Ovary (tissue), 3 donors: ENCODE data around the gene MECR.

Experiments used
- EP300 ChIP-seq: sonication (generic); formaldehyde crosslinking; IDR thresholded peaks from one replicate; pipeline ENCODE4 v1.6.1; 2017; ENCODE audit warnings: antibody characterized with exemption
- TF ChIP-seq, protein P1 (sequence below), 3 donors: fragments of 450-650 bp in 2 of 3; fragments of 200-600 bp in 1 of 3; IDR thresholded peaks; one replicate each; pipeline versions ENCODE4 v1.5.1 to v1.8.0; 2016 to 2022; ENCODE audit warnings: antibody characterized with exemption in 3 of 3, mild to moderate bottlenecking in 1 of 3
- donor health status: DM: no; HTN: no; CAD: no.

DNA sequence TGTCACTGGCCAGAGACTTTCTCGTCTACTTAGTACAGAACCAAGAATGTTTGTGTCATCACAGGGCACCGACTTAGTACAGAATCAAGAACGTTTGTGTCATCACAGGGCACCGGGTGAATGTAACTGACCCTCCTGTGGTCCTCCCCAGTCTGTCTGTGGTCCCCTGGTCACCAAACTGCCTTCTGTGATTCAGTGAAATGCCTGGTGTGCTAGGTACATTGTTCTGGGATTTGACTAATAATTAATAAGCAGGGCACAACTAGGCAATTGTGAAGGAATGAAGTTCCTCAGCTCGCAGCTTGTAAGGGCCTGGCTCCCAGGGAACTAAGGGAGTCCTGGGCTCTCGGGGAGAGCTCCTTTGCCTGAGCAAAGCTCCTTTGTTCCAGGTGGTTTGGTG lies 7.2 kb downstream of the MECR start:
- TF ChIP-seq, protein P1, sequence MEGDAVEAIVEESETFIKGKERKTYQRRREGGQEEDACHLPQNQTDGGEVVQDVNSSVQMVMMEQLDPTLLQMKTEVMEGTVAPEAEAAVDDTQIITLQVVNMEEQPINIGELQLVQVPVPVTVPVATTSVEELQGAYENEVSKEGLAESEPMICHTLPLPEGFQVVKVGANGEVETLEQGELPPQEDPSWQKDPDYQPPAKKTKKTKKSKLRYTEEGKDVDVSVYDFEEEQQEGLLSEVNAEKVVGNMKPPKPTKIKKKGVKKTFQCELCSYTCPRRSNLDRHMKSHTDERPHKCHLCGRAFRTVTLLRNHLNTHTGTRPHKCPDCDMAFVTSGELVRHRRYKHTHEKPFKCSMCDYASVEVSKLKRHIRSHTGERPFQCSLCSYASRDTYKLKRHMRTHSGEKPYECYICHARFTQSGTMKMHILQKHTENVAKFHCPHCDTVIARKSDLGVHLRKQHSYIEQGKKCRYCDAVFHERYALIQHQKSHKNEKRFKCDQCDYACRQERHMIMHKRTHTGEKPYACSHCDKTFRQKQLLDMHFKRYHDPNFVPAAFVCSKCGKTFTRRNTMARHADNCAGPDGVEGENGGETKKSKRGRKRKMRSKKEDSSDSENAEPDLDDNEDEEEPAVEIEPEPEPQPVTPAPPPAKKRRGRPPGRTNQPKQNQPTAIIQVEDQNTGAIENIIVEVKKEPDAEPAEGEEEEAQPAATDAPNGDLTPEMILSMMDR (IDR thresholded peaks at IDR 0.05), result no peak
- TF ChIP-seq EP300, result no peak
